MM.1S (cell line): ENCODE measurements around the gene MUSK.

Source experiments
- DNase-seq: peaks from one replicate; pipeline ENCODE4 v3.0.0-alpha.2; 2015
- H2AFZ ChIP-seq: fragments of 300-600 bp; sonication (generic); 2 replicates; pipeline ENCODE4 v1.6.0; 2016; ENCODE audit warnings: antibody characterized with exemption, low read length
- H3F3A ChIP-seq: fragments of 300-600 bp; sonication (generic); 2 replicates; pipeline ENCODE4 v1.6.1; 2016; ENCODE audit warnings: mild to moderate bottlenecking, antibody characterized with exemption, low read length, moderate library complexity, mixed read lengths; ENCODE audit not compliant: insufficient read depth
- H3K27ac ChIP-seq: fragments of 300-600 bp; sonication (generic); 2 replicates; pipeline ENCODE4 v1.5.1; 2016; ENCODE audit warnings: mild to moderate bottlenecking, low read length
- H3K27me3 ChIP-seq: fragments of 300-600 bp; sonication (generic); replicated peaks from 2 replicates; pipeline ENCODE4 v1.6.0; 2016; ENCODE audit warnings: low read length; ENCODE audit not compliant: insufficient read depth
- H3K36me3 ChIP-seq: fragments of 300-600 bp; sonication (generic); replicated peaks from 2 replicates; pipeline ENCODE4 v1.6.1; 2016; ENCODE audit warnings: mild to moderate bottlenecking, low read length, mixed read lengths; ENCODE audit not compliant: insufficient read depth
- H3K4me1 ChIP-seq: fragments of 300-600 bp; sonication (generic); 2 replicates; pipeline ENCODE4 v1.6.1; 2016; ENCODE audit warnings: low read length, mixed read lengths
- H3K4me2 ChIP-seq: fragments of 300-600 bp; sonication (generic); 2 replicates; pipeline ENCODE4 v1.6.0; 2016; ENCODE audit warnings: low read depth, low read length
- H3K4me3 ChIP-seq: fragments of 300-600 bp; sonication (generic); 2 replicates; pipeline ENCODE4 v1.5.1; 2016; ENCODE audit warnings: low read length, mixed read lengths
- H3K79me2 ChIP-seq: fragments of 300-600 bp; sonication (generic); 2 replicates; pipeline ENCODE4 v1.6.1; 2016; ENCODE audit warnings: mixed run types, low read length, mixed read lengths
- H3K9ac ChIP-seq: fragments of 300-600 bp; sonication (generic); 2 replicates; pipeline ENCODE4 v1.6.1; 2016; ENCODE audit warnings: low read length, mixed read lengths
- H3K9me2 ChIP-seq: fragments of 300-600 bp; sonication (generic); replicated peaks from 2 replicates; pipeline ENCODE4 v1.6.1; 2016; ENCODE audit warnings: mild to moderate bottlenecking, low read length, mixed read lengths; ENCODE audit not compliant: insufficient read depth
- H3K9me3 ChIP-seq: fragments of 300-600 bp; sonication (generic); replicated peaks from 2 replicates; pipeline ENCODE4 v1.6.1; 2016; ENCODE audit warnings: mild to moderate bottlenecking, low read length, mixed read lengths; ENCODE audit not compliant: insufficient read depth
- H4K20me1 ChIP-seq: fragments of 300-600 bp; sonication (generic); 2 replicates; pipeline ENCODE4 v1.6.1; 2016; ENCODE audit warnings: mild to moderate bottlenecking, low read length, moderate library complexity, mixed read lengths; ENCODE audit not compliant: insufficient read depth
- CTCF ChIP-seq: fragments of 300-600 bp; sonication (generic); IDR thresholded peaks from 2 replicates; pipeline ENCODE4 v1.5.1; 2016; ENCODE audit warnings: antibody characterized with exemption, low read length, mixed read lengths
- EZH2 ChIP-seq: fragments of 300-600 bp; sonication (generic); optimal IDR thresholded peaks from 2 replicates; pipeline ENCODE3; 2017; ENCODE audit warnings: low read depth, mild to moderate bottlenecking, antibody characterized with exemption, low read length, mixed read lengths
- EZH2phosphoT487 ChIP-seq: fragments of 300-600 bp; sonication (generic); IDR thresholded peaks from 2 replicates; pipeline ENCODE4 v1.6.1; 2018; ENCODE audit warnings: antibody characterized with exemption, low read length

The MUSK gene

GRCh38 chr9:110752766-110753165, 84.2 kb downstream of the MUSK start:
- no peak for DNase-seq
- Histone ChIP-seq H3K36me3 (no peaks in the 10 kb centered on the region), H3K4me1 (no peaks in the 10 kb centered on the region), H4K20me1 (no peaks in the 10 kb centered on the region), H3F3A (no peaks in the 10 kb centered on the region), H3K4me3 (no peak overlapping the region), H3K27me3 (no peaks in the 10 kb centered on the region), H3K9ac (no peak overlapping the region), H3K4me2 (no peak overlapping the region), H3K9me3 (no peaks in the 10 kb centered on the region), H2AFZ (no peak overlapping the region), H3K9me2 (no peaks in the 10 kb centered on the region), H3K27ac (no peak overlapping the region), H3K79me2 (no peaks in the 10 kb centered on the region)
- no peak for TF ChIP-seq EZH2phosphoT487
- TF ChIP-seq CTCF = no peak
- TF ChIP-seq EZH2 = no peak

DNA sequence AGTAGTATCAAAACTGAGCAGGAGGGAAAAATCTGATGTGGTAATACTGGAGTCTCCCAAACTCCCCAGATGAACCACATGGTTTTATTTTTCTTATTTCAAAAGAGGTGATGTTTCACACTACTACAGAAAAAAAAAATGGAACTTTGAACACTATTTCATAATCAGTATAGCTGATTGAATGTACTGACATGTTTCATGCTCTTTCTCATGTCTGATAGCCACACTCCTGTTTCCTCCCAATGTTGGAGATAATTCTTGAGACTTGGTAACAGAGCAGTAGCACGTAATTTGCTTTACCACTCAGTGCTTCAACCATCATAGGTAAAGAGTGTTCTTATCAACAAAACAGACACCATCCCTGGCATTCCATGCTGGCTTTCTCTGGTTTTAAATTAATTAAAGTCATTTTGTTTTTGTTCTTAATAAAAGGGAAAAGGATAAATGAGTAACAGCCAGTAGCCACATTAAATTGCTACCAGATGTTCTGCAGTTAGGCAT, 85.2 kb downstream of the MUSK start:
- DNase-seq = no peak
- H3K4me3 ChIP-seq = no peak overlapping the region
- H3K27me3 ChIP-seq = no peaks in the 10 kb centered on the region
- no peak overlapping the region for H2AFZ ChIP-seq
- no peaks in the 10 kb centered on the region for H3K36me3 ChIP-seq
- H3K79me2 ChIP-seq = no peaks in the 10 kb centered on the region
- no peak for TF ChIP-seq CTCF
- H3K27ac ChIP-seq = no peak overlapping the region
- H3K9ac ChIP-seq = no peak overlapping the region
- H3K4me2 ChIP-seq = no peak overlapping the region
- H3K9me3 ChIP-seq = no peaks in the 10 kb centered on the region
- no peaks in the 10 kb centered on the region for H3K9me2 ChIP-seq
- H3K4me1 ChIP-seq = no peaks in the 10 kb centered on the region
- H4K20me1 ChIP-seq = no peaks in the 10 kb centered on the region
- no peaks in the 10 kb centered on the region for H3F3A ChIP-seq

DNA sequence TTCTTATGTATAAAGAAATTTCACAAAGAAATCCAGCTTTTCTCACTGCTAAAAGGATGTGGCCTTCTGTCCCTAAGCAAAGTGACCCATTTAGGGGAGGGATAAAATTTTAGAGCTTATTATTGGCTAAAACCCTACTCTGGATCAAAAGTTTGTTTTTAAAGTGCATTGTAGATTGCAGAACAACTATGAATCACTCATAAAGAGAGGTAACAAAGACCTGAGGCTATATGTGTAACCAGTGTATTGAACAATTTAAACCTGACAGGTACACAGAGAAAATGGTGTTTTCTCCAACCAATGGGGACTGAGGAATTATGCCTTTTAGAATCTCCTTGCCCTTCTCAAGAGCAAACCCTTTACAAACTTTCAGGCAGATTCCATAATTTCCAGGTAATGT, 86.6 kb downstream of the MUSK start:
- Histone ChIP-seq H3K4me3 (no peak overlapping the region), H3K27ac (no peak overlapping the region), H2AFZ (no peak overlapping the region), H3K27me3 (no peaks in the 10 kb centered on the region), H3F3A (no peaks in the 10 kb centered on the region), H3K9ac (no peak overlapping the region), H4K20me1 (no peaks in the 10 kb centered on the region), H3K4me2 (no peak overlapping the region), H3K9me3 (no peaks in the 10 kb centered on the region), H3K4me1 (no peaks in the 10 kb centered on the region), H3K9me2 (no peaks in the 10 kb centered on the region), H3K79me2 (no peaks in the 10 kb centered on the region), H3K36me3 (no peaks in the 10 kb centered on the region)
- TF ChIP-seq EZH2 (no peak), CTCF (no peak), EZH2phosphoT487 (no peak)
- DNase-seq = no peak

- no peak overlapping the region for H3K4me3 ChIP-seq
Measured at GRCh38 chr9:110758201-110758600, 89.6 kb downstream of the MUSK start.

More at GRCh38 chr9:110758201-110758600, 89.6 kb downstream of the MUSK start:
- Histone ChIP-seq H4K20me1 (no peaks in the 10 kb centered on the region), H3K9me3 (no peaks in the 10 kb centered on the region), H3K27me3 (no peaks in the 10 kb centered on the region), H3K4me2 (no peak overlapping the region), H3K27ac (no peak overlapping the region), H3F3A (no peaks in the 10 kb centered on the region), H3K9me2 (no peaks in the 10 kb centered on the region), H2AFZ (no peak overlapping the region), H3K79me2 (no peaks in the 10 kb centered on the region), H3K36me3 (no peaks in the 10 kb centered on the region), H3K9ac (no peak overlapping the region), H3K4me1 (no peaks in the 10 kb centered on the region)
- TF ChIP-seq EZH2 (no peak), CTCF (no peak), EZH2phosphoT487 (no peak)
- DNase-seq = no peak
